Measurements from ENCODE around the gene PIGQ. TPM values are rescaled to one million over a fixed set of nuclear protein-coding genes. Genes with fewer than 3 reads are reported as not detected.

The PIGQ gene
- total and polyA plus RNA-seq, 2 of the 13 experiments (the other 11 are each of a cell fraction or from before 2014, with no cell fraction given), result 7.7 to 19.7 TPM

- TF ChIP-seq GLI4 (CRISPR knock-in tag; IDR thresholded peaks at IDR 0.05; ENCODE audit: borderline replicate concordance) (0 out of 2 replicates have a peak, but pooled peaks have one; percentile 22), NR2F2 (IDR thresholded peaks at IDR 0.05; ENCODE audit: borderline replicate concordance, low read depth) (0 out of 2 replicates have a peak, but pooled peaks have one; percentile 15), KAT2B (IDR thresholded peaks at IDR 0.05; ENCODE audit: borderline replicate concordance, low read depth, low read length) (no peak), ARNT (IDR thresholded peaks at IDR 0.05) (no peak), GLMP (CRISPR knock-in tag; IDR thresholded peaks at IDR 0.05; ENCODE audit: borderline replicate concordance) (no peak), FOSL2 (CRISPR knock-in tag; IDR thresholded peaks at IDR 0.05) (peak; percentile 53), NR2F6 (IDR thresholded peaks at IDR 0.05) (peak; percentile 27; the same call in 1 of the 2 replicates), NR2F6 (CRISPR knock-in tag; IDR thresholded peaks at IDR 0.05) (peak; percentile 31; the same call in 1 of the 2 replicates), ZNF646 (CRISPR knock-in tag; IDR thresholded peaks at IDR 0.05) (no peak), SNRNP70 (IDR thresholded peaks at IDR 0.05; ENCODE audit: low read depth, low read length) (no peak), ZNF710 (CRISPR knock-in tag; IDR thresholded peaks at IDR 0.05; ENCODE audit: borderline replicate concordance) (peak; percentile 52; the same call in 1 of the 2 replicates), HDAC1 (CRISPR knock-in tag; IDR thresholded peaks at IDR 0.05) (no peak), ZBTB7B (CRISPR knock-in tag; IDR thresholded peaks at IDR 0.05) (peak; percentile 37; the same call in 1 of the 2 replicates), TBX2 (CRISPR knock-in tag; IDR thresholded peaks at IDR 0.05; ENCODE audit: borderline replicate concordance) (peak; percentile 27; the same call in 1 of the 2 replicates), KDM1A (CRISPR knock-in tag; IDR thresholded peaks at IDR 0.05) (0 out of 2 replicates have a peak, but pooled peaks have one; percentile 23), NFE2 (CRISPR knock-in tag; IDR thresholded peaks at IDR 0.05) (no peak), ZNF383 (CRISPR knock-in tag; IDR thresholded peaks at IDR 0.05; ENCODE audit: borderline replicate concordance) (no peak), ZBTB46 (CRISPR knock-in tag; IDR thresholded peaks at IDR 0.05; ENCODE audit: borderline replicate concordance) (no peak)
Observed at GRCh38 chr16:610513-611381, 41.0 kb downstream of the PIGQ start (continued).

Measured in HepG2 (cell line).